HG02884 (cell line): Measurements from ENCODE around the gene CREM.
"Not testable (repeated sequence)": the region's sequence is repeated elsewhere in the genome, so short reads cannot be mapped to it uniquely, and the experiment has no call there.

ENCODE experiments used
- ATAC-seq: cut with Tn5 transposase; IDR thresholded peaks from one replicate; pipeline ENCODE4 v1.9.1; 2021; ENCODE audit warnings: mild to moderate bottlenecking, moderate library complexity; ENCODE audit not compliant: unreplicated experiment

The CREM gene

DNA sequence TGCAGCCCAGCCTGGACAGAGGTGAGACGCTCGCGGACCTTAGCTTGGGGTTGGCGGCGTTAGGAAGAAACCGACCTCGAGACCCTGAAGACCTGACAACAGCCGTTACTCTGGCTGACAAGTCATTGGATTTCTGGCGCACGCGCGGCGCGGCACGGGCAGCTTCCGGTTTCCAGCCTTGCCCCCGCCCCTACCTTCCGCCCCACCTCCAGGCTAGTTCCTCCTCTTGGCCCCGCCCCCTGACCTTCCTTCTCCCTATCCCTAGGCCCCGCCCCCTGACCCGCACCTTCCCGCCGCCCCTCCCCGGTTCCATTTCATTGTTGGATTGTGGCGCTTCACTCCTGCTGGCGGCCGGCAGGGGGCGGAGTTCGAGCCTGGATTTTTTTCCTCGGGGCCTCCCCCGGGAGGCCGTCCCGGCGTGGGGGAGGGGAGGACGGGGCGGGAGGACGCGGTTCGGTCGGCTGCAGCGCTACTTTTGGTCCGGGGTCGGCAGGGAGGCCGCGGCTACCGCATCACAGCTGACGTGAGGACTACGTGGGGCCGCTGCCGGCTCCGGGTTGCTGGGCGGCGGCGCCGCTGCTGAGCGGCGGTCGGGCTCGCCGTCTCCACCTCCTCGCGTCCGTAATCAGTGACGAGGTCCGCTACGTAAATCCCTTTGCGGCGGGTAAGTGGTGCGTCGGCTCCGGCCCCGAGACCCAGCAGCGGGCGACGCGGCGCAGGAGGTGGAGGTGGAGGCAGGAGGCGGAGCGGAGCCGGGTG lies at the start of gene CREM:
Gene CREM (plus strand): TSS at position 317 of the 759 bp plus-strand sequence. CDS start 10,990 bp downstream, outside the sequence.
- ATAC-seq = peak; percentile 76

DNA sequence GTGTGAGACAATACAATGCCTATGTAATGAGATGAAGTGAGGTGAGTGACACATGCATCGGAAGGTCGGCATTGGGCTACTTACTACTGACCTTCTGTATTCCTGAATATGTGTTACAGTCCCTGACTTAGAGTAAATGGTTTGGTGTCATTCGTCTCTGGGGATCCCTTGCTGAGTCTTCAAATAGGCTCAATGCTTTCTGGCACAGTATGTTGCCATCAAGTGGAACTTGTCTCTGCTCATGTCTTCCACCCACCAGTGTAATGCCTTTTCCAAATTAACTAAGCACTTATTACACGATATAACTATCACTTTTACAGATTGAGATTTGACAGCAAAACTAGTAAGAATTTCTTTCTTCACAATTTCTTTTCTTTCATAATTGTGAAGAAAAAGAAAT lies 47.4 kb upstream of the CREM start:
- ATAC-seq = no peak

DNA sequence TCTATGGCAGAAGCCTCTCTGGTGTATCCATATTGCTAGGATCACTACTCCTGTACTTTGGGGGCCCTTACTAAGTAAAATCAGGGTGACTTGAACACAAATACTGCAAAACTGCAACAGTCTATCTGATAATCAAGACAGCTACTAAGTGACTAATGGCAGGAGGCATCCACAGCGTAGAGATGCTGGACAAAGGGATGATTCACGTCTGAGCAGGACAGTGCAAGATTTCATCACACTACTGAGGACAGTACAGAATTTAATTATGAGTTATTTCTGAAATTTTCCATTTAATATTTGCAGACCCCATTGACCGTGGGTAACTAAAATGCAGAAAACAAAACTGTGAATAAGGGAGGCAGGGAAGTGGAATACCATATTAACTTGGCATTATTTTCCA lies 46.9 kb upstream of the CREM start:
- ATAC-seq = no peak

DNA sequence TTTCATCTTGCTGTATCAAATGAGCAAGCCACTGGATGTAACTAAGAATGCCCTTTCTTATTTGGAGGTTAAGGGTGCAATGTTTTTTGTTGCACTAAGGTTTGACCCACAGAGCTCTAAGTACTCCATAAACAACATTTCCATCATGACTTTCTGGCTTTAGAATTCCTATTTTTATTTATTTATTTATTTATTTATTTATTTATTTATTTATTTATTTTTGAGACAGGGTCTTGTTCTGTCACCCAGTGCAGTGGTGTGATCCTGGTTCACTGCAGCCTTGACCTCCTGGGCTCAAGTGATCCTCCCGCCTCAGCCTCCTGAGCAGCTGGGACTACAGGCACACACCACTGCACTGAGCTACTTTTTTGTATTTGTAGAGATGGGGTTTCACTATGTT lies 46.4 kb upstream of the CREM start:
- not testable (repeated sequence) for ATAC-seq

DNA sequence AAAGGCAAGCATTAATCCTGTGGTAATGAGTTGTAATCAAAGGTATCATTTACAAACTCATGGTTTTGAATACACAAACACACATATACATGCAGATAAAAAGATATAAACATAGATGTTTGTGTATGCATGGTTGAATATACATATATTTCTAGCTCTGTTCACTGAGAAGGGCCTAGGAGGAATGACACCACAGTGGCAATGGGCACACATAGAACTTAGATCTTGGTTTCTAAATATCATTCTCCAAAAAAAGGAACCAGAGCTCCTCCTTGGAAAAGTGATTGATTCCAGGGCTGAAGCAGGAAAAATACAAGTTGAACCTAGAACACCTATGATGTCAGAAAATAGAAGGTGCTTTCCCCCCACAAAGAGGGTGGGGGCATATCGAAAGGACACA lies 43.4 kb upstream of the CREM start:
- no peak for ATAC-seq

DNA sequence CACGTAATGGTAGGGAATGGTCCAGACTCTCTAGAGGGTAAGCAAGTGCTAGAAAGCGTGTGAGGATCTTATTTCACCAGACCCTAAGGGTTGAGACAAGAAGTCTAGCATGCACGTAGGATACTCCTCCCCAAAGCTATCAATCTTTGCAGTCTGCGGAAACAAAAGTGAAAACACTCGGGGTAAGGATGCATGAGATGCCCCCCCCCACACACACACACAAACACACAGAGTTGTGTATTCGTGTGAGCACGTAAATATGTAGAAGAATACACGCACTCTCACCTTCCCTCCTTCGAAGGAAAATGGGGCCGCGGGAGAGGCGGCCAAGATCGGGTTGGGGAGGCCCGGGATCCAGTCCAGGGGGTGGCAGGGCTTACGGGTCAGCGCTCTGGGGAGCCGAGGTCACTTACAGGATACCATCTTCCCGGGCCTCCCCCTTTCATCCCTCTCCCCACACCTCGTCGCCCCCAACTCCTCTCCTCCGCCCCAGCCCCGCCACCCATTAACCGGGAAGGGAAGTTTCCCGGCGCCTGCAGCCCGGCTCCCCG lies 37.0 kb upstream of the CREM start:
- peak; percentile 28 for ATAC-seq

DNA sequence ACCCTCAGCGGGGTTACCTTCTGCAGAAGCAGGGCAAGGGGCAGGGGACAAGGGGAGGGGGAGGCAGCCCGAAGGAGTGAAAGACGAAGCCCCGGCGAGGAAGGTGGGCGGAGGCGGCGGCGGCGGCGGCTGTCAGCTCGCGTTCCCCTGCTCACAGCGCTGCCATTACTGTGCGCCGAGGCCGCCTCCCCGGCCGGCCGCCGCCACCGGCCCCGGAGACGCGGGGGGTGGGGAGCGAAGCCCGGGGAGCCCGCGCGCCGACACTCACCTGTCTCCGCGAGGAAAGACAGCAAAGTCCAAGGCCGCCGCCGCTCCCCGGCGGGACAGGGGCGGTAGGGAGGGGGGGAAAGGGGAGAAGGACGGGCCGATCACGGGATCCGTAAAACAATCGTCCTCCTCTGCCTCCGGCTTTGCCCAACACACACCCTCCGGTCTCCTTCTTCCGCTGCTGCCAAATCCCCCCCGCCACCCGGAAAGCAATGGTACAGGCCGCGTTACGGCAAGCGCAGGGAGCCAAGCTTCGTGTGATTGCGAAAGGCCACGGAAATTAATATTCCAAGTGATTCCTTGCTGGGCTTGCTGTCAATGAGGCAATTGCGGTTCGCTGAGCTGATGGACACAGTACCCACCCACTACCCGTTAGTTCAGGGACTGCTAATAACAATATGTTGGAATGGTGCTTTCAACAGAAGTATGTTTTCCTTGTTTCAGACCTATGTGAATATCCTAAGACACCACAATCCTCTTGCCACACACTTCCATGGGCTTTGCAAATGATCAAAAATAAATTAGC lies 36.3 kb upstream of the CREM start, which contains the start of gene CUL2:
Gene CUL2 (minus strand): TSS at position 180 of the 793 bp plus-strand sequence. CDS start 19,024 bp downstream, outside the sequence.
- ATAC-seq = peak; percentile 92

DNA sequence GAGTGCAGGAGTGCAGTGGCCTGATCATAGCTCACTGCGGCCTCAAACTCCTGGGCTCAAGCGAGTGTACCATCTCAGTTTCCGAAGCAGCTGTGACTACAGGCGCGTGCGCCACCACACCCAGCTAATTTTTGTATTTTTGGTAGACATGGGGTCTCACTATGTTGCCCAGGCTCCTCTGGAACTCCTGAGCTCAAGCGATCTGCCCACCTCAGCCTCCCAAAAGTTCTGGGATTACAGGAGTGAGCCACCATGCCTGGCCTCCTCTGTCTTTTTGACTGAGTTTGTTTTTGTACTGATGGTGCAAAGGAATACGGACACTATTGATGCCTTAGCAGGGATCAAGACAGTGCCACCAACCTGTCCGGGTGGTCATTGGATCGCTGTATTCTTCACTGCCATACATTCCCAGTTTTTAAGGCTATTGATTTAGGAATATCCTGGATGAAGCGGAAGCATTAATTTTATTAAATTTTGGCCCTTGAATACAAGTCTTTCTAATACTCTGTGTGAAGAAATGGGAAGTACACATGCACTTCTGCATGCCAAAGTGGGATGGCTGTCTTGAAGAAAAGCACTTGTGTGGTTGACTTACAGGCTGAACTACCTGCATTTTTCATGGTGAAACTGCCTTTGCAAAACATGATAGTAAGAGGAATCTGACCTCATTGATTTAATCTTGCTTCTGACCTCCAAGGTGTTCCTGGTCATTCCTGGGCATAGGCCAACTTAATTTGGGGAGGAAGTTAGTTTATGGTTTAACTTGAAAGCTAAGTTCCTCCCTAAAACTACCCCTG lies 34.5 kb upstream of the CREM start:
- no peak for ATAC-seq

DNA sequence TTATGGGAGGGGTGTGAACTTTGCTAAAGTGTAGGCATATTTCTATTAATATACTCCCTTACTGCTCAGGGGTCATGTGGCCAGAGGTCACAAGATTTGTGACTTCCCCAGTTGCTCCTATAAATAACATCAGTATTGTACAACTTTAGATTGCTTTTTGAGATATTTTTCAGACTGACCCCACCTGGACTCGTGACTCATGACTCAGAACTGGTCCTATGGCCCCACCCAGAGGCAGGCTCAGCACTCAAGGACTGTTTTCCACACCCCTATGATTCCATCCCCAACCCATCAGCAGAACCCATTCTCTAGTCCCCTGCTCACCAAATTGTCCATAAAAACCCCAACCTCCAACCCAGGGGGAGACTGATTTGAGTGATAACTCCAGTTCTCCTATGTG lies 33.8 kb upstream of the CREM start:
- no peak for ATAC-seq

DNA sequence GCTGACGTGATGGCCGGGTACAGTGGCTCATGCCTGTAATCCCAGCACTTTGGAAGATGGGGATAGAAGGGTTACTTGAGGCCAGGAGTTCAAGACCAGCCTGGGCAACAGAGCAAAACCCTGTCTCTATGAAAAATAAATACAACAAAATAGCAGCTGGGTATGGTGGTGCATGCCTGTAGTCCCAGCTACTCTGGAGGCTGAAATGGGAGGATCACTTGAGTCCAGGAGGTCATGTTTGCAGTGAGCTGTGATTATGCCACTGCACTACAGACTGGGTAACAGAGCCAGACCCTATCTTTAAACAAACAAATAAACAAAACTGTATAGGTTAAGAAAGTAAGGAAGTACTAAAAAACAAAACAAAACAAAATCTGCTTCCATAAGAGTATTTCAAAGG lies 30.3 kb upstream of the CREM start:
- no peak for ATAC-seq

DNA sequence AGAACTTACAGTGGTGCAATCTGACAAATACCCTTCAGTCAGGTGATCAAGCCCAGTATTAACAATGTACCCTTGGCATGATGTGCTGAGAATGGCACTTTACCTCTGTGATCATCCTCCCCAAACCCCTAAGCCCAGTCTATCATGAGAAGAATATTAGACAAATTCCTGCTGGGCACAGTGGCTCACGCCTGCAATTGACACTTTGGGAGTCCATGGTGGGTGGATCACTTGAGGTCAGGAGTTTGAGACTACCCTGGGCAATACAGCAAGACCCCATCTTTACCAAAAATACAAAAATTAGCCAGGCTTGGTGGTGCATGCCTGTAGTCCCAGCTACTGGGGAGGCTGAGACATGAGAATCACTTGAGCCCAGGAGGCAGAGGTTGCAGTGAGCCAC lies 29.1 kb upstream of the CREM start:
- ATAC-seq = no peak

DNA sequence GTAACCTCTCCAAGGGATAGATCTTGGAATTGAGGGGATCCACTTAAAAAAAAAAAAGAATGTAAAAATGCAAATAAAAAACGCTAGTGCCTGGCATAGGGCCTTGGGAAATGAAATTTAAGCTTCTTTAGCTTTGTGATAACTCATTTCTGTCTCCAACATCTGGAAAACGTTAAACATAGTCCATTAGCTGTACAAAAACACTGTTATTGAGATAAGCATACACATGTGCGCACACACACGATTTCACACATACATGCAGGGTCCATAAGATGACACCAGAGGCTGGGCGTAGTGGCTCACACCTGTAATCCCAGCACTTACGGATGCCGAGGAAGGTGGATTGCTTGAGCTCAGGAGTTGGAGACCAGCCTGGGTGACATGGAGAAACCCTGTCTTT lies 22.8 kb upstream of the CREM start:
- no peak for ATAC-seq

DNA sequence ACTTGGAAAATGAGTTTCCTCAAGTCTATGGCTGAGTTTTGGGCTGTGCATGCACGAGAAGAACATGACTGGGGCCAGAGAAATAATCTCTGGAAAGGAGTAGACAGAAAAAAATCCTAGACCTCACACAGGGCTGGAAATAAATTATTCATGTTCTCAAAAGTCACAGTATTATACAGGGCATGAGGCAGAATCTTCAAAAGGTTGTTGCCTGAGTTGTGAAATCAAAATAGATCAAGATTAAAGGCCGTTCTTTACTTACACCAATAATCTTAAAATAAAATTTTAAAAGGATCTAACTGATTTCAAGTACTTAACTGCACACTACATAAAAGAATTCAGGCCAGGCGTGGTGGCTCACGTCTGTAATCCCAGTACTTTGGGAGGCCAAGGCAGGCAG lies 14.1 kb upstream of the CREM start:
- no peak for ATAC-seq

DNA sequence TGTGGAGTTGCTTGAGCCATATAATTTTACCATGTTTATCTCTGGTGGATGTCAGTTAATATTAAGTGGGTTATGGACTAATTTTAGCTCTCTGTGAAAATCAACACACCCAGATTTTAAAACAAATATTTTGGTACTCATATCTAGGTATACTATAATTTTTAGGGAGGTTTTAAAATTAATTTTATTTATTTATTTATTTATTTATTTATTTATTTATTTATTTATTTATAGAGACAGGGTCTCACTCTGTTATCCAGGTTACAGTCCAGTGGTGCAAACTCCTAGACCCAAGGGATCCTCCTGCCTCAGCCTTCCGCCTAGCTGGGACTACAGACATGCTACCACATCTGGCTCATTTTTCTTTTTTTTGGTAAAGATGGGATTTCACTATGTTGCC lies 7.3 kb upstream of the CREM start:
- ATAC-seq = no peak

DNA sequence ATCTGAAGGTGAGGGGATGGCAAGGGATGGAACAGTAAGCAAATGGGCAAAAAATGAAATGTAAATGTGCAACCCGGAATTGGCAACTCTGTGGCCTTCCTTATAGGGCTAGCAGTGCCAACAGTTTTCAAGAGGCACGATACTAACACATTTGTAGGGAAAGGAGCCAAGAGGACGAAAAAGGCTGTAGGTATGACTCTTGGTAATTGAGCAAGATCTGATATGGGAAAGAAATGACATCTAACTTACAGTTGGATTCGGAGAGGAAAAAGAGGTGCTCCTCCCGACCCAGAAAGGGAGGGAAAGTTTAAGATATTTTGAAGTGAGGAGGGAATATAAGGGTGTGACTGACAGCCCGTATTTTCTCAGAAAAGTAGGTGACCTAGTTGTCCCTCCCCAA lies 2.1 kb upstream of the CREM start:
- no peak for ATAC-seq

DNA sequence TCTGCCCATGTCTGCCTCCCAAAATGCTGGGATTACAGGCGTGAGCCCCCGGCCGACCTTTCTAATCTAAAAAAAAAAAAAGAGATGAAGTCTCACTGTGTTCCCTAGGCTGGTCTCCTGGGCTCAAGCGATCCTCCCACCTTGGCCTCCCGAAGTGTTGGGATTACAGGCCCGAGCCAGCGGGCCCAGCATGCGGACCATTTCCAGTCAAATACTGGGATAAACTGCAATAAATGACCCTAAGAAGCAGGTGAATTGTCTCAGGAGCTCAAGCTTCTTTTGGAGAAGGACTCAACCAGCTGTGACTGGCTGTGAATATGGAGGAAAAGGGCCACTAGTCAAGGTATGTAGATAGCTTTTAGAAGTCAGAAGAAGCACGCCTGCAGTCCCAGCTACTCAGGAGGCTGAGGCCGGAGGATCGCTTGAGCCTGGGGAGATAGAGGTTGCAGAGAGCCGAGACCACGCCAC lies 550 bp upstream of the CREM start:
- ATAC-seq = no peak

DNA sequence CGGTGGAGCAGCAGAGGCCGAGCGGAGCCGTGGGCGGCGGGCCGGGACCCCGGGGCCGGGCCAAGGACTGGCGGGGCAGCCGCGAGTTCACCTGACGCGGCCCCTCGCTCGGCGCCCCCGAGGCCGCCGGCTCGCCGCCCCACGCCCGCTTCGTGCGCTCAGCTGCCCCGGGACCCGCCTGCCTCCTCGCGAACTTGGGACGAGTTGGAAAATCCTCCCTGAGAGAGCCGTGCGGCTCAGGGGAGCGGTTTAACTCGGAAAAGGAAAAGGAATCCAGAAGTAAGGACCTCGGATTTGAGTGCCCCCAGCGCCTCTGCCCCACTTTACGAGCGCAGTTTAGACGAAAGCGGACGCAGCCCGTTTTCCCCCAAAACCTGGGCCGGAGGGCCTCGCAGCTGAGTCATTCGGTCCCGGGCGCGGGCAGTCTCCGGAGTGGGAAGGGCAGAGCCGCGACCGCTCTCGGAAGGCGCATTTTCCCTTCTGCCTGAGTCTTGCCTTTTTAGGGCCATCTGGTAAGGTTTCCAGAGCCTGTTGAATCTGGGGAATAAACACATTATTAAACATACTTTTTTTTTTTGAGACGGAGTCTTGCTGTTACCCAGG lies 744 bp downstream of the CREM start:
- ATAC-seq = peak; percentile 15

DNA sequence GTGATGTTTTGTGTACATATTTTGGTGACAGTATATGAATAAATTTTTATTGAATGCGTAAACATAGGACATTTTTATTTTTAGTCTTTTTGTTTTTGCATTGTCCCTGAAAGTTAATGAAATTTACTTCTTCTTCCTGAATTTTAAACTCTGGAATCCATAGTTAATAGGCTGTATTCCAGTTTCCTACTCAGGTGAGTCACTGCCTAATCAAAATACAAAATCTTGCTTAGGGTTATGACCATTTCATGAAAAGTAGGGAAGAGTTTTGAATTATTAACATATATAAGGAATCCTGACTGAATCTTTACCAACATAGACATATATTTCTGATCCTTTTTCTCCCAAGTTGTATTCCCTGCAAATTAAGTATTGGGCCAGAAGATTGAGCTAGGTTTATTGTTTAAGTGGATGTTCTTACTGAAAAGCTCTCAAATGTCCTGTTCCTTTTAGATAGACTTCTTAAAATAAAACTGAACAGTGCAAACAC lies 2.6 kb downstream of the CREM start:
- ATAC-seq = no peak

DNA sequence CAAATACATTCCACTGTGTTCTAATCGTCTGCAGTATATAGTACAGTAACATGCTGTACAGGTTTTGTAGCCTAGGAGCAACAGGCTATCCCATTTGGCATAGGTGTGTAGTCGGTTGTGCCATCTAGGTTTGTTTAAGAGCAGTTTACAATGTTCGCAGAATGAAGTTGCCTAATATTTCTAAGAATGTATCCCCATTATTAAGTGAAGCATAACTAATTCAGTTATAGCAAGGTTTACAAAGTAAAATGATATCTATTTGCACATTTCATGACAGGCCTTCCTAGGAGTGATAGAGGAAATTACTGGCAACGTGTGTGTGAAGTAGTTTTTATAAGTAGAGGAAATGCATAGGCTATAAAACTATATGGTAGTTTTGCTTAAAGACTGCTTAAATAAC lies 4.0 kb downstream of the CREM start:
- ATAC-seq = no peak

DNA sequence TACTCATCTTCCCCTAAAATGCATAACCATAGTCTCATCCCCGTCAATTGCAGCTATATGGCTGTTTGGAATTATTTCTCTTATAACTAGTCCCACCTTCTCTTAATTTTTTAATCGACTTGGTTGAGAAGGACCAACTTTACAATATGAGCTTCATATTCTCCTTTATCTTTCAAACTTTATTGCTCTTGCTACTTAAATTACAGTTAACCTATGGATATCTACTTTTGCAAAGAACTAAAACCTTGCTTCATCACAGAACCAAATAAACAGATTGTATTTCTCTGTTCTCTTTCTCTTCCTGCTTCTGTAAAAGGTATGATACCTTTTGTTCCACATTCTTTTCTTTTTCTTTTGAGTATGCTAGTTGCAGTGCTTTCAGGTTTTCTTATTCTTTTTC lies 6.1 kb downstream of the CREM start:
- ATAC-seq = no peak
